Spleen (tissue), 7 donors: ENCODE results near the gene ERICH3.

ENCODE experiments used
- POLR2A ChIP-seq, 3 donors: fragments of 450-650 bp; IDR thresholded peaks; one replicate each; pipeline ENCODE4 v1.5.1; 2017; ENCODE audit warnings: antibody characterized with exemption in 3 of 3, mild to moderate bottlenecking in 1 of 3
- POLR2AphosphoS5 ChIP-seq, 3 donors: sonication (generic); formaldehyde crosslinking; IDR thresholded peaks; one replicate each; pipeline ENCODE4 v1.5.1; 2017; ENCODE audit warnings: antibody characterized with exemption in 3 of 3
- TF ChIP-seq, protein P1 (sequence below), 11 experiments: fragments of 200-600 bp in 7 of 11; fragments of 450-650 bp in 4 of 11; sonication (generic) in 4 of 11; IDR thresholded peaks in 8 of 11; conservative IDR thresholded peaks in 3 of 11; 1 replicate in 7 of 11; 2 replicates in 4 of 11; pipeline versions ENCODE4 v1.4.0 to v1.8.0; 2016 to 2021; ENCODE audit warnings: antibody characterized with exemption in 11 of 11, inconsistent platforms in 4 of 11, mild to moderate bottlenecking in 1 of 11
- donor health status: DM: no; HTN: no; CAD: no; lungs with moderate emphysema.
- donor health status: DM: no; HTN: no; CAD: no.
- donor health status: DM: no; HTN: no; CAD: no.

DNA sequence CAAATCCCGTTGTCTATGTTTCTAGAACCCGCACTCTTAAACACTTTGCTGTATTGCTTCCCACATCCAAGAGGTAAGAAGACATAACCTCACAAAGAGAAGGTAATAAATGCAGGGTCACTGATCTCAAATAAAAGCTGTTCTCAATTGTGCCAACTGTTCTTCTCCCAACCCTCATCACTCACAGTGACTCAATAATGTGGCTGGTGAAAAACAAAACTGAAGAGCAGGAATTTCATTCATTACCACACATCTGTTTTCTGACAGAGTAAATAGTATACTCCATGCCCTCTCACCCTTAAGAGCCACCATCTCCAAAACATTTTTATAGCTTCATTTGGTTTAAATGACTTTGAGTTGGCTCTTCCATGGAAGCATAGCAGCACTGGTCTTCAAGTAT, 6.2 kb upstream of the ERICH3 start:
- TF ChIP-seq, protein P1, sequence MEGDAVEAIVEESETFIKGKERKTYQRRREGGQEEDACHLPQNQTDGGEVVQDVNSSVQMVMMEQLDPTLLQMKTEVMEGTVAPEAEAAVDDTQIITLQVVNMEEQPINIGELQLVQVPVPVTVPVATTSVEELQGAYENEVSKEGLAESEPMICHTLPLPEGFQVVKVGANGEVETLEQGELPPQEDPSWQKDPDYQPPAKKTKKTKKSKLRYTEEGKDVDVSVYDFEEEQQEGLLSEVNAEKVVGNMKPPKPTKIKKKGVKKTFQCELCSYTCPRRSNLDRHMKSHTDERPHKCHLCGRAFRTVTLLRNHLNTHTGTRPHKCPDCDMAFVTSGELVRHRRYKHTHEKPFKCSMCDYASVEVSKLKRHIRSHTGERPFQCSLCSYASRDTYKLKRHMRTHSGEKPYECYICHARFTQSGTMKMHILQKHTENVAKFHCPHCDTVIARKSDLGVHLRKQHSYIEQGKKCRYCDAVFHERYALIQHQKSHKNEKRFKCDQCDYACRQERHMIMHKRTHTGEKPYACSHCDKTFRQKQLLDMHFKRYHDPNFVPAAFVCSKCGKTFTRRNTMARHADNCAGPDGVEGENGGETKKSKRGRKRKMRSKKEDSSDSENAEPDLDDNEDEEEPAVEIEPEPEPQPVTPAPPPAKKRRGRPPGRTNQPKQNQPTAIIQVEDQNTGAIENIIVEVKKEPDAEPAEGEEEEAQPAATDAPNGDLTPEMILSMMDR (IDR thresholded peaks at IDR 0.05 in 8 of 11, conservative IDR thresholded peaks at IDR 0.05 in 3 of 11), result no peak
- TF ChIP-seq POLR2A (IDR thresholded peaks at IDR 0.05) (no peak), POLR2AphosphoS5 (IDR thresholded peaks at IDR 0.05) (no peak)
